HL-60/S4 treated with retinoic acid at 250 ng/mL for 4 days and 3 days (cell line): Measurements from ENCODE around the gene ERCC4.

Source experiments
- in situ Hi-C: fragments of 300-500 bp; cut with MboI; formaldehyde crosslinking; loops from 2 replicates; pipeline ENCODE4 v1.7.0; 2022; ENCODE audit warnings: low sequenced_read_pairs

The ERCC4 gene

DNA sequence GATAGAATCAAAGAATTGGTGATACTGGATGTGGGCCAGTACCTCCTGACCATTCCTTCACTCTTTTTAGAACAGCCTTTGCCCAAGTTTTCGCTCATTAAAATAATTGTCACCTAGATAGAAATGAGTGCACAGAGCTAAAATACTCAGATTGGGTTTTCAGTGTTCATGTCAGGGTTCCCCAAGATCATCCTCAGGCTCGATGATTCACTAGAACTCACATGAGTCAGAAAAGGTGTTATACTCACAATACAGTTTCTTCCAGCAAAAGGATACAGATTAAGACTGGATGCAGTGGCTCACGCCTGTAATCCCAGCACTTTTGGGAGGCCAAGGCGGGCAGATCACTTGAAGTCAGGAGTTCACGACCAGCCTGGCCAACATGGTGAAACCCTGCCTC lies 19.9 kb downstream of the ERCC4 start:
- in situ Hi-C loops, result loop anchor here (25.0 kb wide), 1 partner anchor 347 kb away; no protein-coding TSS in a partner anchor

DNA sequence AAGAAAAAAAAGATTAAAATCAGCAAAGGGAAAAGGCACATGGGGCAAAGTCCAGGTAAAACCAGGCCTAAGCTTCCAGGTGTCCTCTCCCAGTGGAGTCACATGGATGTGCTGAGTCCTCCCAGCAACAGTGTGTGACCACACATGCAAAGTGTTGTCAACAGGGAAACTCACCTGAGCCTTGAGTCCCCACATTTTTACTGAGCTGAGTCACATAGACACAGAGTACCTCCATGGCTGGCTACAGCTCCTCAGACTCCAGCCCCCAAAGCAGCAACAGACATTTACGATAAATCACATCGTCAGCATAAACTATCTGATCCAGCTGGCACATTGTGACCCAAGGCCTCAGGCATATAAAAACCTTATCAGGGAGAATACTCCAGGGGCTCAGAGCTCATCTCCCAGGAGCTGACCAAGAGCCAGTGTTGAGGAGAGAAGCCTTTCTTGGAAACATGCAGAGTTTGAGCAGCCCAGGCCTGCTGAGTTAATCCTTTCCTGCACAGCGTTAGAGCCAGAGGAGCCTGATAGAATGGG lies 20.5 kb downstream of the ERCC4 start:
- in situ Hi-C loops, result loop anchor here (25.0 kb wide), 1 partner anchor 347 kb away; no protein-coding TSS in a partner anchor

DNA sequence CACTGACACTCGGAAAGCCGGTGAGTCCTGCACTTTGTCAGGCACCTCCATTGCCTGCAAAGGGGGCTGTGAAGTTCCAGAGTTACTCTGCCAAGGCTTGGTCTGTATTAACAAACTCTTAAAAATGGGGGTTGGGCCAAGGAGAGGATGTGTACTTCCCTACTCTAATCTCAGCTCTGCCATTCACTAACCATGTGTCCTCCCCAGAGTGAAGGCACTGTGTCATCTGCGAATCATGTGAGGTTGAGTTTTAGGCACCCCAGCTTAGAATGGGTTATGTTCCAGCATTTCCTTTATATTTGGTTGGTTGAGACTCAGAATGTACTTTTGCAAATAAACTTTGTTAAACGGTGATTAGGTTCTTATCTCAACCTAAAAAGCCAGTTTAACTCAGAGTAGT lies 24.9 kb downstream of the ERCC4 start:
- in situ Hi-C loops, result loop anchor here (25.0 kb wide), 1 partner anchor 342 kb away; no protein-coding TSS in a partner anchor

DNA sequence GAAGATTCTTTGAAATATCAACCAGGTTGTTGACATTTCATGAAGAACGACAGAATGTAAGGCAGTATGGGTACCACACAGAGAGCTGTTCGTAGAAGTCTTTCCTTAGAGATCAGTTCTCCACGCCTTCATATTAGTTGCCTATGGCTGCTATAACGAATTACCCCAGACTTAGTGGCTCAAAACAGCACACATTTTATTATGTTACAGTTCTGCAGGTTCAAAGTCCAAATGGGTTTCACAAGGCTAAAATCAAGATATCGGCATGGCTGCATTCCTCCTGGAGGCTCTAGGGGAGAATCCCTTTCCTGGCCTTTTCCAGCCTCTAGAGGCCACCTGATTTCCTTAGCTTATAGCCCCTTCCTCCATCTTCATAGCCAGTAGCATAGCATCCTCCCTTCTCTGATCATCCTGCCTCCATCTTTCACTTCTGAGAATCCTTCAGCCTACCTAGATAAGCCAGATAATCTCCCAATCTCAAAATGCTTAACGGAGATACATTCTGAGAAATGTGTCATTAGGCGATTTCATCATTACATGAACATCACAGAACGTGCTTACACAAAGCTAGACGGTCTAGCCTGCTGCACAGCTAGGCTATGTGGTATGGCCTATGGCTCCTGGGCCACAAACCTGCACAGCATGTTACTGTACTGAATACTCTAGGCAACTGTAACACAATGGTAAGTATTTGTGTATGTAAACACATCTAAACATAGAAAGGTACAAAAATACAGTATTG lies 26.0 kb downstream of the ERCC4 start:
- in situ Hi-C loops, result loop anchor here (25.0 kb wide), 1 partner anchor 341 kb away; no protein-coding TSS in a partner anchor

DNA sequence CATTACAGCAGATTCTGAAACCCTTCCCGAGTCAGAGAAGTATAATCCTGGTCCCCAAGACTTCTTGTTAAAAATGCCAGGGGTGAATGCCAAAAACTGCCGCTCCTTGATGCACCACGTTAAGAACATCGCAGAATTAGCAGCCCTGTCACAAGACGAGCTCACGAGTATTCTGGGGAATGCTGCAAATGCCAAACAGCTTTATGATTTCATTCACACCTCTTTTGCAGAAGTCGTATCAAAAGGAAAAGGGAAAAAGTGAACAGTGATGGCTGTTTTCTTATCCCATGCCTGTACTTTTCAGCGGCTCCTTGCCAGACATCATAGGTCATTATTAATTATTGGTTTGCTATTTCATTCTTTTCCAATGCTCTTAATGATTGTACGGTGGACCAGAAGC lies 28.1 kb downstream of the ERCC4 start:
- in situ Hi-C loops, result loop anchor here (25.0 kb wide), 1 partner anchor 339 kb away; no protein-coding TSS in a partner anchor

DNA sequence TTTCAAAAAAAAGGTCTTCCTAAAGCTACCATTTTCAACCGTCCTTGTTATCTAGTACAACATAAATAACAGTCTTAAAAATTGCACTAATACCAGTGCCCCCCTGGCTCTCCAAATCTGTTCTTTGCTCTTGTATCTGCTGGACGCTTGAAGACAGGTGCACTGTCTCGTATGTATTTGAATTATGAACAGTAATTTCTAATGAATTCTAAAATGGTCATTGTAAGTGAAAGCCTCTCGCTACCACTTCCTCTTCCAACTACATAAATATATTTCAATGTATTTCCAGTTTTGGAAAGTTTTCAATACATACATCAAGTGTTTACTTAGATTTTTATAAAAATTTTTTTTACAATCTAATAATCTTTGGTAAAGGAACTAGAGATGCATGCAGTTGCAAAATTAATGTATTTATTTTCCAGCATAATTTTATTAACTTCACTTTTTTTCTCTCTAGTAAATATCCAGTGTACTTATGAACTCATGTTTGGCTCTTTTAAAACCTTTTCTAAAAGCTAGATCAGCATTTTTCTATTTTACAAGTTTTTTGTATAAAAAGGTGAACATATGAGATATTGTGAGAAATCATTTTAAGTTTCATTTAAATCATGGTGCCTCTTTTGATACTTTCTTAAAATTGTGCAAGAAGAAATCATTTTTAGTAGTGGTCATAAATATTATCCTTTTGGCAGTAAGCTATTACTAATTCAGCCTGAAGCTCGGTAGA lies 31.0 kb downstream of the ERCC4 start:
- in situ Hi-C loops, result no loop called here

DNA sequence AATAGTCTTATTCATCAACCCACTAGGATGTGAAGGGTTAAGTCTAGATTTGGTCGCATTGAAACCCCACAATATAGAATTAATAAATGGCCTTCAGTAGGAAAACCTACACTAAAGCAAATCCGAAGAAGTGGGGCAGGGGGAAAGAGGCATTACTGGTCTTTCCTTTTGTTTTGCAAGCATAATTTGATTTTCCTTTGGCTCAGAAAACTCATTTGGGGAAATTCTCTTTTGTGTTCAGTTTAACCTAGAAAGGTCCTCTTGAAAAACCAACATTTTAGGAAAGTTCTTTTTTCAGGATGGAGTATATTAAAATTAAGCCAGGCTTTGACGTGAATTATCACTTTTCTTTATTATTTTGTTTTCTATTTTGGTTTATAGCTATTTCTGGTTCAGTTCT lies 31.7 kb downstream of the ERCC4 start:
- in situ Hi-C loops, result no loop called here

DNA sequence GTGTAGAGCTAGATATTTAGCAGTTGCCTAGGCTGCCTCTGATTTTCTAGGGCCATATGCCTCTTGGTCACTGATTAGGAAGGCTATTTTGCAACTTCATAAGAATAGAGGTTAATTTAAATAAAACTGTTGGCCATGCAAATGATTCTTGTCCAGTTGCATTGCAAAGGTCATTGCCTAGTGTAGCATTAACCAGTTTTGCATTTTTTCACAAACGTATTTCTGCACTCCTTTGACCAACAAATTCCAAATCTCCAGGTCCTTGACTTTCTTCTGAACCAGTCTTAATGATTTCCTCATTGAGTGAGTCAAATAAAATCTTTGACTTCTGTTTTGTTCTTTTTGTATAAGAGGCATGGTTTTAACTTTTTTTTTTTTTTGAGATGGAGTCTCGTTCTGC lies 33.5 kb downstream of the ERCC4 start:
- in situ Hi-C loops, result no loop called here

DNA sequence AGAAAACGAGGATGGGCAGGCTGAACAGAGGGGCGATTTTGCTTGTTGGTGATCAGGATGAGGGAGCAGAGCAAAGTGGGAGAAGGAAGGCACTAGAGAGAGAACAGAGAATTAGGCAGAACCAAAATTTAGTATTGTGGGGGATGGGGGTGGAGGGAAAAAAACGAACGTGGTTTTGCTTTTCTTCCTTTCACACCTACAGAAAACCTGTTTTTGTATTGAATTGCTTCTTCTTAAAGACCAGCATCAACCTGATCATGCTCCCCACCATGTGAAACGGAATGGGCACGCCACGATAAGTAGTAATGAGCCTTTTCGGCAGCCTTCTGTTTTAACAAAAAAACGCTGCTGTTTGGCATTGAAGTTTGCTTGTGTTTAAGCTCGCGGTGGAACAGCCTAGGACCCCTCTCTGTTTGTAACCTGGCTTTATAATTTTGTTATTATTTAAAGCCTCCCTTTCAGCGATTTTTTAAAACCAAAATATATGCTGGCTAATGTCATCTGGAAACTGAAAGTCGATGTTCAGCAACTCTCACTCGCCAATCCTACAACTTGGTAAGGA lies 36.8 kb downstream of the ERCC4 start:
- in situ Hi-C loops, result no loop called here

DNA sequence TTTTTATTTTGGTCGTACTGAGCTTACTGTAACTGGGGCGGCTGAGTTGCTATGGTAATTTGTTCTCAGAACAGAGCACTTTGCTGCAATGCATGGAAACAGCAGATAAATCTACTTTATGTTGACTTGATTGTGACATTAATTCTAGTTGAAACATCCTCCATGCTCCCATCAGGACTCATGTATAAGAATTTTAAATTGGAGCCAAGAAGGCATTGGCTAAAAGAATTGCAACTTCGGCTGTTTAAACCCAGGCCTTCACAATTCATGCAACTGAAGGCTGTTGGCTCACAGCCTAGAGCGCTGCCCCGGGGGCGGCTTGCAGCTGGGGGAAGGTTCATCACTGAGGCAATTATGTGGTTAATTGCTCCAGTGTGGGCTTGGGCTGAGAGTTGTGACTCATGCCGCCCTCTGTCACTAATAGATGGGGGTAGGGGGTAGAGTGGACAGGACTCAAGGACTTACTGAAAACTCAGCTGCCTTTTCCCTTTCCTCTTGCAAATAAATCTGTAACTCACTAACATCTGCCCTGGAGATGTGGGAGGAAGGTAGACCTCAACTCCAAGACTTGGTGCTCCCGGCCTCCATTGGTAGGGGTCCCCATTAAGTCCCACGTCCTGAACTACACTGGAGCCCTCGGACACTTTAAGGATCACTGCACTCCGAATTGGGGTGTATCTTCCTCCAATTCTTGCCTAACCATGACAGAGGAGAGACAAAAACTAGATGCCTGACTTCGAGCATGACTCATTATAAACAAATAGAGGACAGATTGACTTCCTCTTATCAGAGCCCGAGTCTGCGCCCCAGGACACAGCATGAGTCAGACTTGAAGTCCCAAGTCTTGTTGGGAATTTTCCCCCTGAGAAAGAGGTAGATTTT lies 37.5 kb downstream of the ERCC4 start:
- in situ Hi-C loops, result no loop called here

DNA sequence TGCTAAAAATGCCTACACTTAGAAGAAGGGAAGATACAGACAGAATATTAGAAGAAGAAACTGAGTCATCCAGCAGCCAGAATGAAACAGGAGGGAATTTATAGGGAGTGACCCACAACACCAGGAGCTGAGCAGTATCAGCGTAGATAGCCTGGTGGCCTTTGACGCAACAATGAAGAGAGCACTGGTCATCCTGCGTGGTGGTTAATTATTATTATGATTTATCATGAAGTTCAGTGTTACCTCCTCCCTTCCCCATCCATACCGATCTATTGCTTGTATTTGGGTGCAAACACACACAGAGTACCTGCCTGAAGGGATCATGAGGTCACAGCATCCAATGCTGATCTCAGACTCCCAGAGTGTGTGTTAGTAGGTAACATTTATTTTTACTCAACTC lies 38.5 kb downstream of the ERCC4 start:
- in situ Hi-C loops, result no loop called here

DNA sequence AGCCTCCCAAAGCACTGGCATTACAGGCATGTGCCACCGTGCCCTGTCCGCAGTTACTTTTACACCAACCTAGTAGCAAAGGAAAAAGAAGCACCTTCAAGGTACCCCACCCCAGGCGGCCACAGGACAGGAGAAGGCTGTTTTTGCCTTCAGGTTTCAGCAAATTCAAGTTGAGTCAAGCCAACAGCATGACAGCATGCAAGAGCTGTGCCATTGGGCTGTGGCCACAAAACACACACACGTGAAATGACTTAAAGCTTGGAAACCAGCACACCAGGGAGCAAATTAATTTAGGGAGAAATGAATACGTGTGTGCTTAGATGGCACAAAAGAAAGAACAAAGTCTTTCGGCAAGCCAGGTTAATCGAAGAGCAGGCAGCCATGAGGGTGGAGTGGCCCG lies 39.7 kb downstream of the ERCC4 start:
- in situ Hi-C loops, result no loop called here

DNA sequence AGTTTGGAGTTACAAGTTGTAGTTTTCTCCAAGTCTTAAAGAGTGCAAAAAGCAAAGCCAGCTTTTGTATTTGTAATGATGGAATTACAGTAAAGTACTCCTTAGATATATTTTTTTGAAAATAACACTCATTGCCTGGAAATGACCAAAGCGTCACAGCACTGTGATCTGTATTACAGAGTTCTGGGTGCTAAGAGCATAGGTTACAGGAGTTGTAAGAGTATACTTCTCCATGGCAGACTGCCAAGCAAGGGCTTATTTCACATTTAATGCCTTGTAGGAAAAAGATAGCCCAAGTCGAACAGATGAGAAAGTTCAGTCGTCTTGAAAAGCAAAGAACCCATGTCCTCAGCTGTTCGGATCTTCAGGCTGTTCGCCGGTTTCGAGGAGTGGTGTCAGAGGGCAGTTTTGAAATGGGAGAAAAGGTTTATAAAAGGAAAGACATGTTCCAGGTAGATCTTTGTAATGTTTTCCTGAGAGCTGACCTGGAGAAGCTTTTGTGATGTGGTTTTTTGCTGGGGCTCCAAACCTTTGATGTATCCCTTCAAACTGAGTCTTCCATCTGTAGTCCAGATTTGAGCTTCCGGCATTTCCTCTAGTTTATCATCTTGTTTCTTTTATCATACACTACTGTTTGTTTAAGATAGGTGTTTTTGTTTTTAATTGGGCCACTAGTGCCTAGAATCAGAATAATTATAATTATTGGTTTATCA lies 41.3 kb downstream of the ERCC4 start:
- in situ Hi-C loops, result no loop called here

DNA sequence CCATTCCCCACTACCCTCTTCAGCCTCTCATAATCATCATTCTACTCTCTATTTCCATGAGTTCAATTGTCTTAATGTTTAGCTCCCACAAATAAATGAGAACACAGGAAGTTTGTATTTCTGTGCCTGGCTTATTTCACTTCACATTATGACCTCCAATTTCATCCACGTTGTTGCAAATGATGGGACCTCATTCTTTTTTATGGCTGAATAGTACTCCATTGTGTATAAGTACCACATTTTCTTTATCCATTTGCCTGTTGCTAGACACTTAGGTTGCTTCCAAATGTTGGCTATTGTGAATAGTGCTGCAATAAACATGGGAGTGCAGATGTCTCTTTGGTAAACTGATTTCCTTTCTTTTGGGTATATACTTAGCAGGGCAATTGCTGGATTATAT lies 42.3 kb downstream of the ERCC4 start:
- in situ Hi-C loops, result no loop called here

DNA sequence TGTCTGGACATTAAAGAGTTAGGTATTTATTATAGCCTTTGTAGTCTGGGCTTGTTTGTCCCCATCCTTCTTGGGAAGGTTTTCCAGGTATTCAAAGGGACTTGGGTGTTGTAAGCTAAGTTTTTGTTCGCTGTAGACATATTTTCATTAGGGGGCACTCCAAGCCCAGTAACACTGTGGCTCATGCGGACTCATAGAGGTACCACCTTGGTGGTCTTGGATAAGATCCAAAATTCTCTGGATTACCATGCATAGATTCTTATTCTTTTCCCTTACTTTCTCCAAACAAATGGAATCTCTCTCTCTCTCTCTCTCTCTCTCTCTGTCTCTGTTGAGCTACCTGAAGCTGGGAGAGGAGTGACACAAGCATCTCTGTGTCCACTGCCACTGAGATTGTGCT lies 48.9 kb downstream of the ERCC4 start:
- in situ Hi-C loops, result no loop called here

DNA sequence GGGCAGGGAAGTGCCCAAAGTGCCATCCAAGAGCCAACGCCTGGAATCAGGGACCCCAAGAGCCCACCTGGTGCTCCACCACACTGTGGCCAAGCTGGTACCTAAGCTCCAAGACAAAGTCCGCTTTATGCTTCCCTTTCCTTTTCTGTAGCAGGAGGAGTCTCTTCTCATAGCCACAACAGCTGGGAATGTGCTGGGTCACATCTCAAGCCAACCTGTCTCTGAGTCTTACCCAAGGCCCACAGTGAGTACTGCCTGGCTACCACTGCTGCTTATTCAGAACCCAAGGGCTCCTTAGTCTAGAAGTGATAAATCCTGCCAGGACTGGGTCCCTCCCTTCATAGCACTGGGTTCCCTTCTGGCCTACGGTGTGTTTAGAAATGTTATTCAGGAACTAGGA lies 49.8 kb downstream of the ERCC4 start:
- in situ Hi-C loops, result no loop called here

DNA sequence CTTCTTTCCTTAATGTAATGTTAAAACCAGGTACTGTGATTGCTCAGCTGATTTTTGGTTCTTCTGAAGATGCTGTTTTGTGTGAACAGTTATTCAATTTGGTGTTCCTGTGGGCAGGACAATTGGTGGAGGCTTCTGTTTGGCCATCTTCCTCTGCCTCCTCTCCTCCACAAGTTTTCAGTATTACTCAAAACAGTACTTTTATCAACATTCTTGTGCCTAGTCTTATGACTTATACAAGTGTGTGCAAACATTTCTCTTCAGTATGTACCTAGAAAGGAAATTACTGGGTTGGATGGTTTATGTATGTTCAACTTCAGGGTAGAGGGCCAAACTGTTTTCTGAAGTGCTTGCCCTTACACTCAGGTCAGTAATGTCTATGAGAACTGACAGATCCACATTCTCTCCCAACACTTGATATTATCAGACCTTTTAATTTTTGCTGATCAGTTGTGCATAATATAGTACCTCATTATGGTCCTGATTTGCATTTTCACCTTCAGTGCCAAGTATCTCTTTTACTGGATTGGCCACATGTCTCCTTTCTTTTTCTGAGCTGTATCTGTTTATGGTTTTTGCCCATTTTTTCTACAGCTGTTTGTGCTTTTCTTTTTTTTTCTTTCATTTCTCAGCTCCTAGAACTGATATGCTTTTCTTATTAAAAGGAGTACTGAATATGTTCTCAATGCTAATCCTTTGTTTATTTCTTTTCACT lies 50.9 kb downstream of the ERCC4 start:
- in situ Hi-C loops, result no loop called here

DNA sequence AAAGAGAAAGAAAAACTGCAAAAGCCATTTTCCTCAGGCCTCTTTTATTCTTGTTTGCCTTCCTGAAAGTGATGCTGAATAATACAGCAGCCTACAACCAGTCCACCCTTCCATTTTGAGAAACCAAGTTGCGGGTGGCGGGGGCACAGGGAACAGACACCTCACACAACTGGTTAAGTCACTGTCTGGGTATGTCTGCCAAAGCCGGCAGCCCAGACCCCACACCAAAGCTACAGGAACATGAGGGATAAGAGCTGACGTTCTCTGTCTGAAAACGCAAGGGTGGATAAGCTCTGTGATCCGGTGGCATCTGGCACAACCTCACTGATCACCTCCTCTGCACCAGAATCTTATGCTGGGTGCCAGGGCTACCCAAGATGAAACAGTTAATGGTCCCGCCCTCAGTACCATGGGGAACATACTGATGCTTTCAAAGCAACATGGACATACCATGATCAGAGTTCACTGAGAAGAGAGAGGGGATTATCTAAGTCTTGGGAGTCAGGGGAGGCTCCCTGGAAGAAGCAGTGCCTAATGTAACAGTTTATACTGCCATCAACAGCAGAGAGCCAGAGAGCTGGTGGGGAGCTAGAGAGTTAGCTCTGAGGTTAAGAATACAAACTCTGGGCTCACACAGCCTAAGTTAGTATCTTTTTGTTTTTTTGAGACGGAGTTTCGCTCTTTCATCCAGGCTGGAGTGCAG lies 53.5 kb downstream of the ERCC4 start:
- in situ Hi-C loops, result no loop called here

DNA sequence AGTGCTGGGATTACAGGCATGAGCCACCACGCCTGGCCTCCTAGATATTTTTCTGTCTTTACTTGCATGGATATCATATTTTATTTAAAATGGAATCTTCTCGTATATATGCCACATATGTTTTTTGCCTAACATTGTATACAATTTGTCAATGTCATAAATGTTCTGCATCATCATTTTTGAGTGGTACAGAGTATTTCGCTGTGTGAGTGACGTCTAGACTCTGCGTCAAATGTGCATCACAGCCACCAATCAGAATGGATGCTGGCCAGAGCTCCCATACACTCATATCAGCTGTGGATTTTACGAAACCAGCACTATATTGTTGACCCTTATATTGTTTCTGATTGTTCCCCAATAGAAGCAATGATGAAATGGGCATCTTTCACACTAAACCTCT lies 57.2 kb downstream of the ERCC4 start:
- in situ Hi-C loops, result no loop called here
